ENCODE results near the gene PMS2. TPM values are rescaled to one million over a fixed set of nuclear protein-coding genes. Genes with fewer than 3 reads are reported as not detected.
"Not testable (repeated sequence)": the region's sequence is repeated elsewhere in the genome, so short reads cannot be mapped to it uniquely, and the experiment has no call there.

Gene PMS2
- total and polyA plus RNA-seq, 2 donors (not counting 1 experiment from before 2014, with no cell fraction given) = 8.1 to 20.3 TPM

DNA sequence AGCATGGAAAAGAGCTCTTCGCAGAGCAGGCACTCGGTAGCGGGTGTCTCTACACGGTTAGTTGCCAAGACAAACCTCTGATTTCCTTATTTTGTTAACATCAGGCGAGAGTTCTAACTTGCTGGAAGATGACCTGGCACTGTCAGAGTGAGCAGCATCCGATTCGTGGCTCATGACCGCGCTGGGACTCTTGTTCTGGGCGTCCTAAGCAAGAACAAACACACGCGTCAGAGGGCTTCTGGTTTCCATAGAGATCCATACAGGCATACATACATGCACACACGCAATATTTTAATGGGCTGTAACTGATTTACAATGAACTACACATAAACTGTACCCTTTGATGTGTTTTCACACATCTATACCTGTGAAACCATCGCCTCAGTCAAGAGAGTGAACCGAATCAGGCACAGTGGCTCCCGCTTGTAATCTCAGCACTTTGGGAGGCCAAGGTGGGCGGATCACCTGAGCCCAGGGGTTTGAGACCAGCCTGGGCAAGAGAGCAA is 73.9 kb downstream of the PMS2 start:
- H2AFZ ChIP-seq (ENCODE audit: insufficient read depth, low read depth, low read length, poor library complexity, severe bottlenecking); H3K4me1 Mint-ChIP-seq; H3K4me1 ChIP-seq (ENCODE audit: control insufficient read depth in 2 of 2, insufficient read depth in 2 of 2, low read length in 2 of 2); H3K4me3 Mint-ChIP-seq; H3K9ac ChIP-seq (ENCODE audit: low read length); H3K27ac ChIP-seq (ENCODE audit: low read length in 2 of 2); CTCF ChIA-PET; intact Hi-C loops (cut with micrococcal nuclease); H3K36me3 ChIP-seq (replicated peaks in 1 of 2; ENCODE audit: control extremely low read depth in 1 of 2, control insufficient read depth in 1 of 2, extremely low read depth in 1 of 2, insufficient read depth in 2 of 2, low read length in 1 of 2); H3K79me2 ChIP-seq (ENCODE audit: control insufficient read depth, insufficient read depth, low read length); H3K4me3 ChIP-seq (ENCODE audit: control extremely low read depth in 1 of 5, extremely low read depth in 1 of 5, insufficient read depth in 1 of 5, low read depth in 2 of 5, low read length in 4 of 5); H3K27me3 ChIP-seq (replicated peaks in 1 of 4; ENCODE audit: control extremely low read depth in 1 of 4, control insufficient read depth in 3 of 4, insufficient read depth in 4 of 4, low read length in 3 of 4); H4K20me1 ChIP-seq (ENCODE audit: control insufficient read depth, insufficient read depth, low read length, poor library complexity, severe bottlenecking); H3K27me3 Mint-ChIP-seq; POLR2A ChIA-PET; DNase-seq; H3K9me3 ChIP-seq (ENCODE audit: control extremely low read depth in 1 of 3, control insufficient read depth in 2 of 3, insufficient read depth in 1 of 3, low read length in 2 of 3); H3K9me3 Mint-ChIP-seq (ENCODE audit: insufficient read depth); H3K4me2 ChIP-seq (replicated peaks; ENCODE audit: low read depth, low read length, poor library complexity, severe bottlenecking); ATAC-seq (ENCODE audit: low read depth); H3K27ac Mint-ChIP-seq: not testable (repeated sequence)
- WGBS (ENCODE audit: insufficient coverage) = no CpG with 5 or more reads among the region's 17 CpGs

DNA sequence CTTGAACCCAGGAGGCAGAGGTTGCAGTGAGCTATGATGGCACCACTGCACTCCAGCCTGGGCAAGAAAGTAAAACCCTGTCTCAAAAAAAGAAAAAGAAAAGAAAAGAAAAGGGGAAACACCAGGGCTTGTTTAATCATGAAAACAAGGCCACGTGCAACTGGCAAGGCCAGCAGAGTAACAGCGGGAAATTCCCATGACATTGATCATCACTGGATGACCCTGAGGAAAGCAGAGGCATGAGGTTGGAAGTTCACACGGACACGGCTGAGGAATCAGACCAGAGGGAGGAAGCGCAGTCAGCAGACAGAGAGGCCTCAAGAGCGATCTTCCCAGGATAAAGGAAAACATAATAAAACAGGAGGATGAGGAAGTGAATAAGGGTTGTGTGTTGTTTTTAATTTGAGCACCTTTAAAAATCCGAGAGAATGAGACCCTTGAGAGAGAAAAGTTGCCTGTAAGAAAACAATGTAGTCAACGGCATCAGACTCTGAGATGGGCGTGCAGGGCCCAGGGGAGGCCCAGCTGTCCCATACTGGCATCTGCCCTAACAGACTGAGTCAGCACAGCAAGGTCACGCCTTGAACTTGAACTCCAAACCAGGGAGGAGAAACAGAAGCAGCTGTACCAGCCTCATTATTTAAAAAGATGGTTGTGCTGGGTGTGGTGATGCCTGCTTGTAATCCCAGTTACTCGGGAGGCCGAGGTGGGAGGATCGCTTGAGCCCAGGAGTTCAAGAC is 76.8 kb downstream of the PMS2 start:
- H3K9me3 Mint-ChIP-seq (ENCODE audit: insufficient read depth); DNase-seq; H3K27ac ChIP-seq (ENCODE audit: low read length in 2 of 2); ATAC-seq (ENCODE audit: low read depth); H3K4me1 ChIP-seq (ENCODE audit: control insufficient read depth in 2 of 2, insufficient read depth in 2 of 2, low read length in 2 of 2); H2AFZ ChIP-seq (ENCODE audit: insufficient read depth, low read depth, low read length, poor library complexity, severe bottlenecking); H3K36me3 ChIP-seq (replicated peaks in 1 of 2; ENCODE audit: control extremely low read depth in 1 of 2, control insufficient read depth in 1 of 2, extremely low read depth in 1 of 2, insufficient read depth in 2 of 2, low read length in 1 of 2); CTCF ChIA-PET; H3K9ac ChIP-seq (ENCODE audit: low read length); H3K4me2 ChIP-seq (replicated peaks; ENCODE audit: low read depth, low read length, poor library complexity, severe bottlenecking); H3K4me1 Mint-ChIP-seq; H3K27me3 ChIP-seq (replicated peaks in 1 of 4; ENCODE audit: control extremely low read depth in 1 of 4, control insufficient read depth in 3 of 4, insufficient read depth in 4 of 4, low read length in 3 of 4); intact Hi-C loops (cut with micrococcal nuclease); H3K27ac Mint-ChIP-seq; H3K27me3 Mint-ChIP-seq; H4K20me1 ChIP-seq (ENCODE audit: control insufficient read depth, insufficient read depth, low read length, poor library complexity, severe bottlenecking); H3K9me3 ChIP-seq (ENCODE audit: control extremely low read depth in 1 of 3, control insufficient read depth in 2 of 3, insufficient read depth in 1 of 3, low read length in 2 of 3); H3K4me3 ChIP-seq (ENCODE audit: control extremely low read depth in 1 of 5, extremely low read depth in 1 of 5, insufficient read depth in 1 of 5, low read depth in 2 of 5, low read length in 4 of 5); H3K79me2 ChIP-seq (ENCODE audit: control insufficient read depth, insufficient read depth, low read length); H3K4me3 Mint-ChIP-seq; POLR2A ChIA-PET: not testable (repeated sequence)
- WGBS (ENCODE audit: insufficient coverage) = no CpG with 5 or more reads among the region's 13 CpGs

GRCh38 chr7:5931250-5931649 is 77.6 kb downstream of the PMS2 start:
- CTCF ChIA-PET; H3K4me1 ChIP-seq (ENCODE audit: control insufficient read depth in 2 of 2, insufficient read depth in 2 of 2, low read length in 2 of 2); H4K20me1 ChIP-seq (ENCODE audit: control insufficient read depth, insufficient read depth, low read length, poor library complexity, severe bottlenecking); POLR2A ChIA-PET; H3K9me3 ChIP-seq (ENCODE audit: control extremely low read depth in 1 of 3, control insufficient read depth in 2 of 3, insufficient read depth in 1 of 3, low read length in 2 of 3); H3K27ac Mint-ChIP-seq; H3K4me3 Mint-ChIP-seq; intact Hi-C loops (cut with micrococcal nuclease); H3K27ac ChIP-seq (ENCODE audit: low read length in 2 of 2); H3K27me3 ChIP-seq (replicated peaks in 1 of 4; ENCODE audit: control extremely low read depth in 1 of 4, control insufficient read depth in 3 of 4, insufficient read depth in 4 of 4, low read length in 3 of 4); H3K27me3 Mint-ChIP-seq; H3K4me2 ChIP-seq (replicated peaks; ENCODE audit: low read depth, low read length, poor library complexity, severe bottlenecking); H3K9ac ChIP-seq (ENCODE audit: low read length); H3K4me3 ChIP-seq (ENCODE audit: control extremely low read depth in 1 of 5, extremely low read depth in 1 of 5, insufficient read depth in 1 of 5, low read depth in 2 of 5, low read length in 4 of 5); H3K79me2 ChIP-seq (ENCODE audit: control insufficient read depth, insufficient read depth, low read length); H3K4me1 Mint-ChIP-seq; H2AFZ ChIP-seq (ENCODE audit: insufficient read depth, low read depth, low read length, poor library complexity, severe bottlenecking); DNase-seq; H3K9me3 Mint-ChIP-seq (ENCODE audit: insufficient read depth); ATAC-seq (ENCODE audit: low read depth); H3K36me3 ChIP-seq (replicated peaks in 1 of 2; ENCODE audit: control extremely low read depth in 1 of 2, control insufficient read depth in 1 of 2, extremely low read depth in 1 of 2, insufficient read depth in 2 of 2, low read length in 1 of 2): not testable (repeated sequence)
- 100% methylated on average over 7 of the region's 14 CpGs for WGBS (ENCODE audit: insufficient coverage)

- H3K79me2 ChIP-seq (ENCODE audit: control insufficient read depth, insufficient read depth, low read length); H3K27ac ChIP-seq (ENCODE audit: low read length in 2 of 2); H3K27me3 ChIP-seq (replicated peaks in 1 of 4; ENCODE audit: control extremely low read depth in 1 of 4, control insufficient read depth in 3 of 4, insufficient read depth in 4 of 4, low read length in 3 of 4); H4K20me1 ChIP-seq (ENCODE audit: control insufficient read depth, insufficient read depth, low read length, poor library complexity, severe bottlenecking); H3K27ac Mint-ChIP-seq; ATAC-seq (ENCODE audit: low read depth); intact Hi-C loops (cut with micrococcal nuclease); H3K4me1 Mint-ChIP-seq; CTCF ChIA-PET; H3K27me3 Mint-ChIP-seq; H3K4me1 ChIP-seq (ENCODE audit: control insufficient read depth in 2 of 2, insufficient read depth in 2 of 2, low read length in 2 of 2); H3K36me3 ChIP-seq (replicated peaks in 1 of 2; ENCODE audit: control extremely low read depth in 1 of 2, control insufficient read depth in 1 of 2, extremely low read depth in 1 of 2, insufficient read depth in 2 of 2, low read length in 1 of 2); H3K4me2 ChIP-seq (replicated peaks; ENCODE audit: low read depth, low read length, poor library complexity, severe bottlenecking); POLR2A ChIA-PET; H3K9ac ChIP-seq (ENCODE audit: low read length); H3K4me3 ChIP-seq (ENCODE audit: control extremely low read depth in 1 of 5, extremely low read depth in 1 of 5, insufficient read depth in 1 of 5, low read depth in 2 of 5, low read length in 4 of 5); H3K4me3 Mint-ChIP-seq; H3K9me3 Mint-ChIP-seq (ENCODE audit: insufficient read depth); H3K9me3 ChIP-seq (ENCODE audit: control extremely low read depth in 1 of 3, control insufficient read depth in 2 of 3, insufficient read depth in 1 of 3, low read length in 2 of 3); H2AFZ ChIP-seq (ENCODE audit: insufficient read depth, low read depth, low read length, poor library complexity, severe bottlenecking); DNase-seq: not testable (repeated sequence)
- no CpG with 5 or more reads among the region's 10 CpGs for WGBS (ENCODE audit: insufficient coverage)
Observed at GRCh38 chr7:5930290-5930689, 78.6 kb downstream of the PMS2 start.

Measured in B cell (primary cell).